Omental fat pad (tissue), 4 donors: ENCODE results near the gene KRT16. TPM values are rescaled to one million over a fixed set of nuclear protein-coding genes. Genes with fewer than 3 reads are reported as not detected.
"Not testable (repeated sequence)": the region's sequence is repeated elsewhere in the genome, so short reads cannot be mapped to it uniquely, and the experiment has no call there.

Source experiments
- ATAC-seq: fragments of 150-250 bp; one replicate; pipeline ENCODE4 v1.9.1; 2016; ENCODE audit warnings: mild to moderate bottlenecking, moderate library complexity; ENCODE audit not compliant: low FRiP score
- DNase-seq: peaks from one replicate; pipeline ENCODE4 v3.0.0-alpha.2; 2019; ENCODE audit warnings: low spot score
- CTCF ChIP-seq, 3 donors: fragments of 450-650 bp; IDR thresholded peaks; one replicate each; pipeline ENCODE4 v1.5.1; 2016 to 2017; ENCODE audit warnings: antibody characterized with exemption in 3 of 3, mild to moderate bottlenecking in 3 of 3, moderate library complexity in 2 of 3
- total RNA-seq, 4 donors: library from RNA; depleted of rRNA; stranded (reverse); fragments of >200 nt; gene quantifications; one replicate each; pipeline ENCODE4 v1.1.0, GENCODE V29; 2016

Gene KRT16
- total RNA-seq, 4 donors from 2014 or later = 0.84 to 158 (median 7.6) TPM

GRCh38 chr17:41585301-41586056 lies 27.1 kb downstream of the KRT16 start:
- ATAC-seq (no peak), DNase-seq (no peak)
- TF ChIP-seq CTCF (IDR thresholded peaks at IDR 0.05) = no peak

DNA sequence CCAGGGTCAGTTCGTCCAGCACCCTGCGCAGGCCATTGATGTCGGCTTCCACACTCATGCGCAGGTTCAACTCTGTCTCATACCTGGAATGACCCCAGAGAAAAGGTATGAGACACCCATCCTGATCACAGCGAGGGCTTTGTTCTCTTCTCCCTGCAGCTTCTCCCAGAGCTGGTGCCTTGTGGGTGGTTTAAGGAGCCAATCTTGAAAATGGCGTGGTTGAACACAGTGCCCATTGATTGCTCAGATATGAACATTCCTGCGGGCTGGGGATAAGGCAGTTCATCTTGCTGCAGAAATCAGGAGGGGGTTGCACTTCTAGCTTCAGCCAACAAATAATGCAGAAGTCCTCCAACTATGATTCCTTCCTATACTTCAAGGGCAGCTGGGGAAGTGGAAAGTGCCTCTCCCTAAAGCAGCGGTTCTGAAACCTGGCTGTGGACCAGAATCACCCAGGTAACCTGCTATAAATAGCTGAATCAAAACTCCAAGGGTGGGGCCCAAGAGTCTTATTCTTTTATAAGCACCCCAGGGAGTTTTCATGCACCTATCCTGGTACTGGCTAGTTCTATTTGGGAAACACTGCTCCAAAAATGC lies 28.1 kb downstream of the KRT16 start:
- not testable (repeated sequence) for ATAC-seq, DNase-seq

DNA sequence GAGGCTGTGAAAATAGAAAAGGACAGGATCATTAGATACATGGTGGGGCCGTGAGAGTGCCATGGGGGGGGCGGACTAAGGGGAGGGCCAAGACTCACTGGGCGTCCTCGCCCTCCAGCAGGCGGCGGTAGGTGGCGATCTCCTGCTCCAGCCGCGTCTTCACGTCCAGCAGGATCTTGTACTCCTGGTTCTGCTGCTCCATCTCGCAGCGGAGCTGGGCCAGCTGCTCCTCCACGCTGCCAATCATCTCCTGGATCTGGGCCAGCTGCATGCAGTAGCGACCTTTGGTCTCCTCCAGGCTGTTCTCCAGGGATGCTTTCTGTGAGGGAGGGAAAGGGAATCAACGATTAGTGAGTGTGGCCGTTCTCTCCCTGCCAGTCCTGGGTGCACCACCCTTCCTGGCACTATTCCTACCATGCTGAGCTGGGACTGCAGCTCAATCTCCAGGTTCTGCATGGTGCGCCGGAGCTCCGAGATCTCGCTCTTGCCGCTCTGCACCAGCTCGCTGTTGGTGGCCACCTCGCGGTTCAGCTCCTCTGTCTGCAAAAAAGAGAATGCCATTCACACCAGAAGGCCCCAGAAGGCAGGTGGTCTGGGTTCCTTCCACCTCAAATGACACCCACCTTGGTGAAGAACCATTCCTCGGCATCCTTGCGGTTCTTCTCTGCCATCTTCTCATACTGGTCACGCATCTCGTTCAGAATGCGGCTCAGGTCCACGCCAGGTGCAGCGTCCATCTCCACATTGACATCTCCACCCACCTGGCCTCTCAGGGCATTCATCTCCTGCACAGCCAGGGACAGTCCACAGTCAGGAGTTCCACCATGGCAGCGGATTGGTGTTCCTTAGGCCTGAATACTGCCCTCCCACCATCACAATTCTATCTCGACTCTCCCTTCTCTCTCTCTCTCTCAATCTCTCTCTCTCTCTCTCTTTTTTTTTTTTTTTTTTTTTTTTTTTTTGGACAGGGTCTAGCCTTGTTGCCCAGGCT lies 29.1 kb downstream of the KRT16 start:
- DNase-seq (no peak), ATAC-seq (no peak)
- no peak for TF ChIP-seq CTCF (IDR thresholded peaks at IDR 0.05)

GRCh38 chr17:41582061-41582968 lies 30.3 kb downstream of the KRT16 start:
- not testable (repeated sequence) for ATAC-seq, DNase-seq

GRCh38 chr17:41581366-41582060 lies 31.1 kb downstream of the KRT16 start:
- no peak for DNase-seq
- no peak for ATAC-seq
- no peak for TF ChIP-seq CTCF (IDR thresholded peaks at IDR 0.05)

DNA sequence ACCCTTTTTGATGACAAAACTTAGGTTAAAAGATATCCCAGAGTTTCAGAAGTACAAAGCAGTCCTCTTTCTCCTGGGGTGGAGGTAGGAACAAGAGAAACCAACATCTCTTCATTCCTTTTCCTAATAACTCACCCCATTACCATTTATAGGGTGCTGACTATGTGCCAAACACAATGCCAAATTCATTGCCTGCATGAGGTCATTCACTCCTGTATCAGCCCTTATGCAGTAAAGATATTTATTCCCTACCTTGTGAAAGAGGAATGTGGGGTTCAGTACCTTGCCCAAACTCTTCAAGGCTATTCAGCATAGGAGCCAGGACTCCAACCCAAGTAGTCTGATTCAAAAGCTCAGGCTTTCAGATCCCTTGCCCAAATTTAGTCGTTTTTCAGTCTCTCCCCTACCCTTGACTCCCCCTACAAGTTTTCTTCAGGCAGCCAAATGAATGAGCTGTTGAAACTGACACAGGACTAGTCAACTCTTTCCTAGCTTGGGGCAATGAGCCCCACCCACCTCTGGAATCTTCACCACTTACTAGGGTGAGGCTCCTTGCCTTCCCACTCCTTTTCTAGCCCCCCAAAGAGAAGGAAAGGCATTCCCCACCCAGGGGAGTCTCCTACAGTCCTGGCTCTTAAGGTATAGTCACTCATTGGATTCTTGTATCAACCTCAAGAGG lies 31.7 kb downstream of the KRT16 start:
- ATAC-seq (no peak), DNase-seq (no peak)
- no peak for TF ChIP-seq CTCF (IDR thresholded peaks at IDR 0.05)

- TF ChIP-seq CTCF (IDR thresholded peaks at IDR 0.05) = no peak
- no peak for ATAC-seq
- DNase-seq = no peak
Measured at GRCh38 chr17:41580244-41580575, 32.4 kb downstream of the KRT16 start.
